Stomach (tissue), 9 donors: ENCODE data around the gene FBLN7. TPM values are rescaled to one million over a fixed set of nuclear protein-coding genes. Genes with fewer than 3 reads are reported as not detected.

ENCODE experiments used
- DNase-seq, 2 donors: peaks; one replicate each; pipeline versions ENCODE4 v3.0.0 to v3.0.0-alpha.2; 2013 to 2019
- H3K27ac ChIP-seq, 5 donors: fragments of 200-600 bp in 4 of 5; sonication (generic) in 4 of 5; one replicate each; pipeline ENCODE4 v1.5.1; 2013 to 2019; ENCODE audit warnings: mild to moderate bottlenecking in 1 of 5, moderate library complexity in 1 of 5
- H3K27me3 ChIP-seq, 3 donors: fragments of 200-600 bp; sonication (generic); one replicate each; pipeline ENCODE4 v1.5.1; 2017 to 2019; ENCODE audit warnings: mixed run types in 1 of 3
- H3K36me3 ChIP-seq, 4 donors: fragments of 200-600 bp; sonication (generic); 1 replicate in 3 of 4; 2 replicates in 1 of 4; pipeline ENCODE4 v1.5.1; 2016 to 2019
- H3K4me1 ChIP-seq, 4 donors: fragments of 200-600 bp; sonication (generic); one replicate each; pipeline ENCODE4 v1.5.1; 2016 to 2019
- H3K4me3 ChIP-seq, 4 donors: fragments of 200-600 bp; sonication (generic) in 3 of 4; one replicate each; pipeline ENCODE4 v1.5.1; 2016 to 2019; ENCODE audit warnings: mild to moderate bottlenecking in 1 of 4
- H3K9me3 ChIP-seq, 4 donors: fragments of 200-600 bp; sonication (generic); one replicate each; pipeline ENCODE4 v1.5.1; 2016 to 2019
- CTCF ChIP-seq, 7 experiments: fragments of 450-650 bp in 4 of 7; fragments of 200-600 bp in 3 of 7; sonication (generic) in 3 of 7; IDR thresholded peaks; one replicate each; pipeline ENCODE4 v1.5.1; 2016 to 2019; ENCODE audit warnings: antibody characterized with exemption in 7 of 7, control low read depth in 2 of 7, mild to moderate bottlenecking in 1 of 7
- EP300 ChIP-seq: sonication (generic); formaldehyde crosslinking; IDR thresholded peaks from one replicate; pipeline ENCODE4 v1.6.1; 2017; ENCODE audit warnings: antibody characterized with exemption
- POLR2A ChIP-seq, 4 donors: fragments of 450-650 bp; IDR thresholded peaks; one replicate each; pipeline ENCODE4 v1.6.1; 2016; ENCODE audit warnings: antibody characterized with exemption in 4 of 4, control low read depth in 2 of 4, mild to moderate bottlenecking in 1 of 4, moderate library complexity in 1 of 4
- POLR2AphosphoS5 ChIP-seq, 3 donors: sonication (generic); formaldehyde crosslinking; IDR thresholded peaks; one replicate each; pipeline ENCODE4 v1.6.1; 2016; ENCODE audit warnings: antibody characterized with exemption in 3 of 3
- WGBS, 5 donors: extraction: QIAGEN DNeasy Blood & Tissue Kit in 3 of 5; methylation state at CpG; one replicate each; pipeline versions ENCODE4 v1.1.5 to v1.1.7; 2013 to 2018; 5-methylcytosine and 5-hydroxymethylcytosine counted together
- intact Hi-C: fragments of 100-400 bp; cut with DNase I; formaldehyde crosslinking; loops from one replicate; pipeline ENCODE4 v1.15.1; 2023; ENCODE audit warnings: low total_unique reads
- polyA plus RNA-seq, 3 donors: library from polyadenylated mRNA; stranded (reverse); fragments of 200-250 nt; gene quantifications; one replicate each; pipeline ENCODE4 v1.2.3, GENCODE V29; 2013
- total RNA-seq, 5 donors: library from RNA; depleted of rRNA; stranded (reverse); fragments of >200 nt; gene quantifications; one replicate each; pipeline versions ENCODE4 v1.1.0 to v1.2.3, GENCODE V29; 2014 to 2016
- donor health status: healthy with polysubstance abuse.
- donor health status: Bipolar disorder and iron deficiency.
- donor health status: healthy.

The FBLN7 gene
- total and polyA plus RNA-seq, 8 donors, result 0.40 to 5.1 (median 2.0) TPM; not detected in 1

GRCh38 chr2:112095681-112096080 is 42.5 kb upstream of the FBLN7 start:
- intact Hi-C loops, result no loop called here
- no peak overlapping the region for H3K4me3 ChIP-seq
- H3K4me1 ChIP-seq, result no peaks in the 10 kb centered on the region
- H3K9me3 ChIP-seq, result no peaks in the 10 kb centered on the region
- WGBS, 5 donors, result 82 to 91% (median 85%) methylated on average over 1 of the region's 1 CpG
- H3K27me3 ChIP-seq, result no peaks in the 10 kb centered on the region
- H3K27ac ChIP-seq, result no peak overlapping the region
- DNase-seq, result no peak
- H3K36me3 ChIP-seq, result peaks cover 18 to 87% (median 74%) of the 10 kb centered on the region in 4 donors
- no peak for TF ChIP-seq POLR2AphosphoS5 (IDR thresholded peaks at IDR 0.05)
- no peak for TF ChIP-seq POLR2A (IDR thresholded peaks at IDR 0.05)
- no peak for TF ChIP-seq EP300
- no peak for TF ChIP-seq CTCF (IDR thresholded peaks at IDR 0.05)

GRCh38 chr2:112096098-112096497 is 42.1 kb upstream of the FBLN7 start:
- Histone ChIP-seq H3K4me3 (no peak overlapping the region), H3K27ac (no peak overlapping the region), H3K27me3 (no peaks in the 10 kb centered on the region), H3K4me1 (no peaks in the 10 kb centered on the region), H3K36me3 (peaks cover 18 to 87% (median 75%) of the 10 kb centered on the region in 4 donors), H3K9me3 (no peaks in the 10 kb centered on the region)
- 79 to 85% (median 80%) methylated on average over 10 of the region's 10 CpGs for whole genome bisulfite sequencing, 5 donors
- TF ChIP-seq CTCF (IDR thresholded peaks at IDR 0.05) (no peak), EP300 (no peak), POLR2A (IDR thresholded peaks at IDR 0.05) (no peak), POLR2AphosphoS5 (IDR thresholded peaks at IDR 0.05) (no peak)
- intact Hi-C loops, result no loop called here
- DNase-seq, result no peak

GRCh38 chr2:112108178-112108832 is 29.9 kb upstream of the FBLN7 start:
- peaks cover 0 to 22% (median 8%) of the 10 kb centered on the region in 4 donors for H3K9me3 ChIP-seq
- TF ChIP-seq POLR2AphosphoS5 (IDR thresholded peaks at IDR 0.05) (no peak), CTCF (IDR thresholded peaks at IDR 0.05) (no peak), POLR2A (IDR thresholded peaks at IDR 0.05) (no peak), EP300 (no peak)
- no peak overlapping the region for H3K27ac ChIP-seq
- peaks cover 14 to 100% (median 98%) of the 10 kb centered on the region in 4 donors for H3K36me3 ChIP-seq
- H3K4me1 ChIP-seq, result no peaks in the 10 kb centered on the region
- intact Hi-C loops, result no loop called here
- no peak for DNase-seq
- H3K27me3 ChIP-seq, result no peaks in the 10 kb centered on the region
- H3K4me3 ChIP-seq, result no peak overlapping the region
- 87 to 100% (median 96%) methylated on average over 1 of the region's 1 CpG for WGBS, 5 donors

GRCh38 chr2:112109278-112109677 is 28.9 kb upstream of the FBLN7 start:
- DNase-seq, result no peak
- Histone ChIP-seq H3K9me3 (peaks cover 0 to 22% (median 8%) of the 10 kb centered on the region in 4 donors), H3K27ac (no peak overlapping the region), H3K4me3 (no peak overlapping the region), H3K4me1 (no peaks in the 10 kb centered on the region), H3K36me3 (peaks cover 14 to 92% (median 90%) of the 10 kb centered on the region in 4 donors), H3K27me3 (no peaks in the 10 kb centered on the region)
- TF ChIP-seq EP300 (no peak), CTCF (IDR thresholded peaks at IDR 0.05) (no peak), POLR2A (IDR thresholded peaks at IDR 0.05) (no peak), POLR2AphosphoS5 (IDR thresholded peaks at IDR 0.05) (no peak)
- intact Hi-C loops, result no loop called here
